COLO829 (cell line): ENCODE results near the gene CGB2.
"Not testable (repeated sequence)": the region's sequence is repeated elsewhere in the genome, so short reads cannot be mapped to it uniquely, and the experiment has no call there.

Experiments used
- DNase-seq: peaks from one replicate; pipeline ENCODE4 v3.0.0; 2012; ENCODE audit warnings: low spot score

CGB2 gene

GRCh38 chr19:49067554-49067953, 35.9 kb downstream of the CGB2 start:
- DNase-seq: no peak

DNA sequence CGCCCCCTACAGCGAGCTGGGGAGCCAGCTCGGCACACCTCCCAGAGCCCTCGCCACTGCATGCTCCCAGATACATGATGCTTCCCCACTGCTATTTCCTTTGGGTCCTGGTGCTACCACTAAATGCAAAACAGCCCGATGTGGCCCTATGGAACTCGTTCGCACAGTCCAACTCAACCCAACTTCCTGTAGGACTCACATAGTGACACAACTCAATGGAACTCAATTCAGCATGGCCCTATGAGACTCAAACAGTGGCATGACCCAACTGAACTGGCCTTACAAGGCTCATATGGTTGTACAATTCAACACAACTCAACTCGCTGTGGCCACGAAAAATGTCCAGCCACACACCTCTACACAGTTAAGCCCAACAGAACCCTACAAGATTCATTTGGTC, 37.3 kb downstream of the CGB2 start:
- no peak for DNase-seq

DNA sequence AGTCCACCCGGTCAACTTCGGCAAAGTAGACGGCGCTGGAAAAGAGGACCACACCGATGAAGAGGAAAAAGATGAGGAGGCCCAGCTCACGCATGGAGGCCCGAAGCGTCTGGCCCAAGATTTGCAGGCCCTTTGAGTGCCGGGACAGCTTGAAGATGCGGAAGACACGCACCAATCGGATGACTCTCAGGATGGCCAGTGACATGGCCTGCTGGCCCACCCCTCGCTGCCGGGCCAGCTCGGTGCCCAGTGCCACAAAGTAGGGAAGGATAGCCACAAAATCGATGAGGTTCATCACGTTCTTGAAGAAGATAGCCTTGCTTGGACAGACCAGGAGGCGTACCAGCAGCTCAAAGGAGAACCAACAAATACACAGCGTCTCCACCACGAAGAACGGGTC, 38.7 kb downstream of the CGB2 start:
- no peak for DNase-seq

DNA sequence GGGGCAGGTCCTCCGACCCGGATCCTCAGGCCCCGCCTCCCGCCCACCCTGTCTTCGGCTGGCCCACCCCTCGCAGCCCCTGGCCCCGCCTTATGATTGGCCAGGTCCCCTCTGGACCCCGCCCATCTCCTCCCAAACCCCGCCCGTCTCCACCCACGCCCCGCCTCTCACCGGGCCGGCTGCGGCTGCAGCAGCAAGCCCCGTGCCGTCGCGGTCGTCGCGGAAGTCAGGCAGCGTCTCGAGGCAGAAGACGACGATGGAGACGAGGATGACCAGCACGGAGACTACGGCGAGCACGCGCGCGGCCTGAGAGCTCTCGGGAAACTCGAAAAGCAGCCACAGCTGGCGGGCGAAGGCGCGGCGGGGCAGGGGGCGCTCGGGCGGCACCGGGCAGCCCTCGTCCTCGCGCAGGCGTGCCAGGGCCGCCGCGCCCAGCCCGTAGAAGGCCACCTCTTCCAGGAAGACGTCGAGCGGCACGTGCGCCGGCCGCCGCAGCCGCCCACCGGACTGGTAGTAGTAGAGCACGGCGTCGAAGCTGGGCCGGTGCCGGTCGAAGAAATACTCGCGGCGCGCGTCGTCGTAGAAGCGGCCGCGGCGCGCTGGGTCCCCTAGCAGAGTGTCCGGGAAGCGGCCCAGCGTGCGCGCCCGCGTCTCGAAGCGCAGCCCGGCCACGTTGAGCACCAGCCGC, 40.3 kb downstream of the CGB2 start:
- no peak for DNase-seq

DNA sequence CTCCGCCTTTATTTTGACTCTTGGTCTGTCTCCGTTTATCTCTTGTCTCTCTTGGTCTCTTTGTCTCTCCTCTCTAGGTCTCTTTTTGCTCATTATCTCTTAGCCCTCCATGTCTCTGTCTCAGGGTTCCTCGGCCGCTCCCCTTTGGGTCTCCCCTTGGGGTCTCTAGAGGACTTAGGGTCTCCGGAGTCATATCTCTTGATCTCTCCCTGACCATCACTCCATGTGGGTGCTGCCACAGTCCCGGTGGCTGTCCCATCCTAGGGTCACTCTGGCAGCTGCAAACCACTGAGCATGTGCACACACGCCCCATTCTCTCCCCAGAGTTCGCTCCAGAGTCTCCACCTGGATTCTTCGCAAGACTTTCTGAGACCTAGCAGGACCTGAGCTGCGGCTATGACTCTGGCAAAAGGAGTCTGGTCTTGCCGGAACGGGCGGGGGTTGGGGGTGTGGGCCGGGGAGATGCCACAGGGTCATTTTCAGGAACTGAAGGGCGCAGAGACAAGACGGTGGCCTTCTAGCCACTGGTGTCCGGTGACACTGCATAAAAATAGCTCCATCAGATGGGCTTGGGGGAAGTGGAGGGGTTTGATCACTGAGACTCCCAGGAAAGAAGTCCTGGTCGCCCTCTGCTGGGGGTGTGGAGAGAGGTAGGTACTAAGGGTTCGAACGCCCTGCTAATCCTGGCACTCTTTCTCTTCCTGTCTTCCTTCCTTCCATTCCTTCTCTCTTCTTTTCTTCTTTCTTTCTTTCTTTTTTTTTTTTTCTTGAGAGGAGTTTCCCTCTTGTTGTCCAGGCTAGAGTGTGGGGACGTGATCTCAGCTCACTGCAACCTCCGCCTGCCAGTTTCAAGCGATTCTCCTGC, 42.1 kb downstream of the CGB2 start:
- DNase-seq: no peak

DNA sequence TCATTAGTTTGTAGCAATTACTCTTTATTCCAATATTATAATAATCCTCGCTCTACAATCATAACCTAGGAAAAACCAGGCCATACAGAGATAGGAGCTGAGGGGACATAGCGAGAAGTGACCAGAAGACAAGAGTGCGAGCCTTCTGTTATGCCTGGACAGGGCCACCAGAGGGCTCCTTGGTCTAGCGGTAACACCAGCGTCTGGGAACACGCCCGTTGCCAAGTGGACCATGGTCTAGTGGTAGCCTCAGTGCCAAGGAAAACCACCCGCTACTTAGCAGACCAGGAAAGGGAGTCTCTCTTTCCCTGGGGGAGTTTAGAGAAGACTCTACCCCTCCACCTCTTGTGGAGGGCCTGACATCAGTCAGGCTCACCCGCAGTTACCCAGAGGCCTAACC, 43.2 kb downstream of the CGB2 start:
- DNase-seq: not testable (repeated sequence)

- no peak for DNase-seq
These were observed 48.7 kb downstream of the CGB2 start for GRCh38 chr19:49080392-49080791.

- no peak for DNase-seq
These were observed 49.6 kb downstream of the CGB2 start for GRCh38 chr19:49081273-49081672.
